PC-9 (cell line): ENCODE data around the gene NEO1.

Experiments used
- EZH2 ChIP-seq: fragments of 200-600 bp; sonication (generic); IDR thresholded peaks from 2 replicates; pipeline ENCODE4 v1.8.0; 2017; ENCODE audit warnings: antibody characterized with exemption, low read depth
- TF ChIP-seq, protein P1 (sequence below): fragments of 200-600 bp; sonication (generic); conservative IDR thresholded peaks from 2 replicates; pipeline ENCODE4 v1.6.1; 2017; ENCODE audit warnings: mixed run types, antibody characterized with exemption, mild to moderate bottlenecking, moderate library complexity

- TF ChIP-seq, protein P1, sequence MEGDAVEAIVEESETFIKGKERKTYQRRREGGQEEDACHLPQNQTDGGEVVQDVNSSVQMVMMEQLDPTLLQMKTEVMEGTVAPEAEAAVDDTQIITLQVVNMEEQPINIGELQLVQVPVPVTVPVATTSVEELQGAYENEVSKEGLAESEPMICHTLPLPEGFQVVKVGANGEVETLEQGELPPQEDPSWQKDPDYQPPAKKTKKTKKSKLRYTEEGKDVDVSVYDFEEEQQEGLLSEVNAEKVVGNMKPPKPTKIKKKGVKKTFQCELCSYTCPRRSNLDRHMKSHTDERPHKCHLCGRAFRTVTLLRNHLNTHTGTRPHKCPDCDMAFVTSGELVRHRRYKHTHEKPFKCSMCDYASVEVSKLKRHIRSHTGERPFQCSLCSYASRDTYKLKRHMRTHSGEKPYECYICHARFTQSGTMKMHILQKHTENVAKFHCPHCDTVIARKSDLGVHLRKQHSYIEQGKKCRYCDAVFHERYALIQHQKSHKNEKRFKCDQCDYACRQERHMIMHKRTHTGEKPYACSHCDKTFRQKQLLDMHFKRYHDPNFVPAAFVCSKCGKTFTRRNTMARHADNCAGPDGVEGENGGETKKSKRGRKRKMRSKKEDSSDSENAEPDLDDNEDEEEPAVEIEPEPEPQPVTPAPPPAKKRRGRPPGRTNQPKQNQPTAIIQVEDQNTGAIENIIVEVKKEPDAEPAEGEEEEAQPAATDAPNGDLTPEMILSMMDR = no peak
- TF ChIP-seq EZH2 = no peak
Observed at GRCh38 chr15:73282567-73283365, 230.5 kb downstream of the NEO1 start.
